ENCODE measurements around the gene MGLL.

DNA sequence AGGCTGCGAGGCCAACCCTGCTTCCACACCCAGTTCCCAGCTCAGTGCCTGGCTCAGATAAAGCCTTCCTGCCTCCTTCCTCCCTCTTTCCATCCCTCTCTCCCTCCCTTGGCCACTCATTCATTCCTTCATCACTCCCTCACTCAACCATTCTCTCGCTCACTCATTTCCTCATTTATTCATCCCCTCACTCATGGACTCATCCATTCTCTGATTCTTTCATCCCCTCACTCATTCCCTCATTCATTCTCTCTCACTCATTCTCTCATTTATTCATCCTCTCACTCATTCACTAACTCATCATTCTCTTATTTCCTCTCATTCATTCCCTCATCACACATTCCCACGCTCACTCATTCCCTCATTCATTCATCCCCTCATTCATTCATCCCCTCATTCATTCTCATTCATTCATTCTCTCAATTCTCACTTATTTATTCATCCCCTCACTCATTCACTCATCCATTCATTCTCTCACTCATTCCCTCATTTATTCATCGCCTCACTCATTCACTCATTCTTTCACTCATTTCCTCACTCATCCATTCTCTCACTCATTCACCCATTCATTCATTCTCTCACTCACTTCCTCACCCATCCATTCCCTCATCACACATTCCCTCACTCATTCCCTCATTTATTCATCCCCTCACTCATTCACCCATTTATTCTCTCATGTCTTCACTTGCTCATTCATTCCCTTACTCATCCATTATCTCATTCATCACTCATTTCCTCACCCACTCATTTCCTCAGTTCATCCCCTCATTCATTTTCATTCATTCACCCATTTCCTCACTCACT, 136.4 kb downstream of the MGLL start:
- no peak for TF ChIP-seq SPI1 (IDR thresholded peaks at IDR 0.05; ENCODE audit: borderline replicate concordance, low read depth)
- TF ChIP-seq, protein P1, sequence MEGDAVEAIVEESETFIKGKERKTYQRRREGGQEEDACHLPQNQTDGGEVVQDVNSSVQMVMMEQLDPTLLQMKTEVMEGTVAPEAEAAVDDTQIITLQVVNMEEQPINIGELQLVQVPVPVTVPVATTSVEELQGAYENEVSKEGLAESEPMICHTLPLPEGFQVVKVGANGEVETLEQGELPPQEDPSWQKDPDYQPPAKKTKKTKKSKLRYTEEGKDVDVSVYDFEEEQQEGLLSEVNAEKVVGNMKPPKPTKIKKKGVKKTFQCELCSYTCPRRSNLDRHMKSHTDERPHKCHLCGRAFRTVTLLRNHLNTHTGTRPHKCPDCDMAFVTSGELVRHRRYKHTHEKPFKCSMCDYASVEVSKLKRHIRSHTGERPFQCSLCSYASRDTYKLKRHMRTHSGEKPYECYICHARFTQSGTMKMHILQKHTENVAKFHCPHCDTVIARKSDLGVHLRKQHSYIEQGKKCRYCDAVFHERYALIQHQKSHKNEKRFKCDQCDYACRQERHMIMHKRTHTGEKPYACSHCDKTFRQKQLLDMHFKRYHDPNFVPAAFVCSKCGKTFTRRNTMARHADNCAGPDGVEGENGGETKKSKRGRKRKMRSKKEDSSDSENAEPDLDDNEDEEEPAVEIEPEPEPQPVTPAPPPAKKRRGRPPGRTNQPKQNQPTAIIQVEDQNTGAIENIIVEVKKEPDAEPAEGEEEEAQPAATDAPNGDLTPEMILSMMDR (IDR thresholded peaks at IDR 0.05; ENCODE audit: insufficient read depth, low read length) = no peak
- TF ChIP-seq POLR2AphosphoS5 (IDR thresholded peaks at IDR 0.05; ENCODE audit: low read depth) = no peak
- TF ChIP-seq REST (IDR thresholded peaks at IDR 0.05; ENCODE audit: insufficient replicate concordance, low read depth) = no peak

Data from HL-60 (cell line).